NOMO-1 (cell line): ENCODE results near the gene DCLK1.

Experiments
- DNase-seq, 2 experiments: peaks; one replicate each; lab custom pipeline; 2025; ENCODE audit not compliant: unreplicated experiment in 2 of 2; lab: John Stamatoyannopoulos, UW

Gene DCLK1

GRCh38 chr13:35724446-35724845 is 406.7 kb downstream of the DCLK1 start:
- no peak for DNase-seq

- no peak for DNase-seq
Observed at GRCh38 chr13:35723821-35724220, 407.4 kb downstream of the DCLK1 start.

- DNase-seq, result no peak
Observed at GRCh38 chr13:35723053-35723461, 408.1 kb downstream of the DCLK1 start.

GRCh38 chr13:35722458-35723052 is 408.6 kb downstream of the DCLK1 start:
- peak in 1 of 2 experiments; percentile 6 for DNase-seq

- DNase-seq, result peak in 1 of 2 experiments; percentile 25
Observed at GRCh38 chr13:35720690-35721554, 410.3 kb downstream of the DCLK1 start.

GRCh38 chr13:35720290-35720689 is 410.9 kb downstream of the DCLK1 start:
- DNase-seq, result no peak
